Gastrocnemius medialis (tissue), 4 donors: ENCODE results near the gene RPL10A. TPM values are rescaled to one million over a fixed set of nuclear protein-coding genes. Genes with fewer than 3 reads are reported as not detected.

ENCODE experiments used
- ATAC-seq, 2 donors: fragments of 150-250 bp; one replicate each; pipeline ENCODE4 v1.9.1; 2016
- DNase-seq, 2 donors: peaks; one replicate each; pipeline ENCODE4 v3.0.0-alpha.2; 2019
- H3K27ac ChIP-seq, 4 donors: fragments of 200-600 bp; sonication (generic); 1 replicate in 1 of 4; 2 replicates in 3 of 4; pipeline ENCODE4 v1.5.1; 2016 to 2018; ENCODE audit warnings: mild to moderate bottlenecking in 2 of 4, moderate library complexity in 1 of 4
- H3K27me3 ChIP-seq, 3 donors: fragments of 200-600 bp; sonication (generic) in 2 of 3; 1 replicate in 1 of 3; 2 replicates in 2 of 3; pipeline versions ENCODE4 v1.5.1 to v1.6.0; 2016 to 2019; ENCODE audit warnings: mild to moderate bottlenecking in 1 of 3, moderate library complexity in 1 of 3
- H3K36me3 ChIP-seq, 2 donors: fragments of 200-600 bp; sonication (generic) in 1 of 2; one replicate each; pipeline ENCODE4 v1.5.1; 2017 to 2018
- H3K4me1 ChIP-seq, 2 donors: fragments of 200-600 bp; sonication (generic) in 1 of 2; one replicate each; pipeline ENCODE4 v1.5.1; 2016 to 2017; ENCODE audit warnings: mild to moderate bottlenecking in 2 of 2
- H3K4me3 ChIP-seq, 4 donors: fragments of 200-600 bp; sonication (generic) in 3 of 4; 1 replicate in 1 of 4; 2 replicates in 3 of 4; pipeline ENCODE4 v1.5.1; 2016 to 2019; ENCODE audit warnings: mild to moderate bottlenecking in 2 of 4
- H3K9me3 ChIP-seq, 3 donors: fragments of 200-600 bp; sonication (generic) in 2 of 3; 1 replicate in 1 of 3; 2 replicates in 2 of 3; pipeline ENCODE4 v1.5.1; 2016 to 2019
- CTCF ChIP-seq, 5 experiments: fragments of 450-650 bp in 3 of 5; fragments of 200-600 bp in 2 of 5; sonication (generic) in 2 of 5; IDR thresholded peaks in 4 of 5; conservative IDR thresholded peaks in 1 of 5; 1 replicate in 4 of 5; 2 replicates in 1 of 5; pipeline ENCODE4 v1.5.1; 2016 to 2019; ENCODE audit warnings: antibody characterized with exemption in 5 of 5, mild to moderate bottlenecking in 3 of 5, moderate library complexity in 3 of 5
- POLR2A ChIP-seq, 2 donors: fragments of 450-650 bp; IDR thresholded peaks; one replicate each; pipeline ENCODE4 v1.6.1; 2017; ENCODE audit warnings: antibody characterized with exemption in 2 of 2, mild to moderate bottlenecking in 2 of 2, moderate library complexity in 2 of 2
- in situ Hi-C, 4 donors: fragments of 200-750 bp; cut with MboI; loops; one replicate each; pipeline versions ENCODE4 v1.15.0 to v1.8.0; 2017; ENCODE audit warnings: low sequenced_read_pairs in 4 of 4
- intact Hi-C: fragments of 100-400 bp; cut with DNase I; formaldehyde crosslinking; loops from one replicate; pipeline ENCODE4 v1.15.1; 2023; ENCODE audit warnings: low total_unique reads
- total RNA-seq, 4 donors: library from RNA; depleted of rRNA; stranded (reverse); fragments of >200 nt; gene quantifications; one replicate each; pipeline versions ENCODE4 v1.1.0 to v1.2.3, GENCODE V29; 2016

The RPL10A gene
- total RNA-seq, 4 donors from 2014 or later = 772 to 1,014 (median 808) TPM

GRCh38 chr6:35483893-35484645, 15.9 kb downstream of the RPL10A start:
- Histone ChIP-seq H3K27ac (no peak overlapping the region), H3K36me3 (no peaks in the 10 kb centered on the region)

GRCh38 chr6:35484921-35485392, 16.8 kb downstream of the RPL10A start:
- no peak for DNase-seq
- H3K4me1 ChIP-seq = peaks cover 3 to 18% of the 10 kb centered on the region in 2 donors
- H3K27ac ChIP-seq = peak overlapping the region in 2 of 4 donors; percentile 30 to 42
- H3K4me3 ChIP-seq = no peak overlapping the region
- H3K36me3 ChIP-seq = no peaks in the 10 kb centered on the region
- no peak for ATAC-seq
- intact Hi-C loops (no loop called here), in situ Hi-C loops (no loop called here)
- no peaks in the 10 kb centered on the region for H3K9me3 ChIP-seq
- no peaks in the 10 kb centered on the region for H3K27me3 ChIP-seq
- TF ChIP-seq POLR2A (IDR thresholded peaks at IDR 0.05) (no peak), CTCF (IDR thresholded peaks at IDR 0.05 in 4 of 5, conservative IDR thresholded peaks at IDR 0.05 in 1 of 5) (no peak)

More at GRCh38 chr6:35483893-35484645, 15.9 kb downstream of the RPL10A start:
- intact Hi-C loops = no loop called here
- Histone ChIP-seq H3K9me3 (no peaks in the 10 kb centered on the region), H3K4me1 (peaks cover 0 to 15% of the 10 kb centered on the region in 2 donors), H3K27me3 (no peaks in the 10 kb centered on the region), H3K4me3 (no peak overlapping the region)
- DNase-seq = no peak
- ATAC-seq = no peak
- in situ Hi-C loops = no loop called here
- TF ChIP-seq CTCF (IDR thresholded peaks at IDR 0.05 in 4 of 5, conservative IDR thresholded peaks at IDR 0.05 in 1 of 5) = no peak
- no peak for TF ChIP-seq POLR2A (IDR thresholded peaks at IDR 0.05)

- H3K9me3 ChIP-seq = no peaks in the 10 kb centered on the region
- no peak overlapping the region for H3K4me3 ChIP-seq
- intact Hi-C loops = no loop called here
- no peaks in the 10 kb centered on the region for H3K27me3 ChIP-seq
- DNase-seq (no peak), ATAC-seq (peak in 1 of 2 donors; percentile 26)
- no peak for TF ChIP-seq CTCF (IDR thresholded peaks at IDR 0.05 in 4 of 5, conservative IDR thresholded peaks at IDR 0.05 in 1 of 5)
- TF ChIP-seq POLR2A (IDR thresholded peaks at IDR 0.05) = no peak
- peak overlapping the region; percentile 27 to 66 (median 36) for H3K27ac ChIP-seq
- H3K36me3 ChIP-seq = no peaks in the 10 kb centered on the region
- in situ Hi-C loops = no loop called here
- H3K4me1 ChIP-seq = peaks cover 8 to 22% of the 10 kb centered on the region in 2 donors
Measured at GRCh38 chr6:35485402-35485877, 17.2 kb downstream of the RPL10A start.

GRCh38 chr6:35486005-35486925, 18.1 kb downstream of the RPL10A start:
- intact Hi-C loops = no loop called here
- H3K4me3 ChIP-seq = no peak overlapping the region
- no peak for DNase-seq

More at GRCh38 chr6:35486005-35486925, 18.1 kb downstream of the RPL10A start:
- peak overlapping the region; percentile 15 to 66 (median 34) for H3K27ac ChIP-seq
- no peaks in the 10 kb centered on the region for H3K27me3 ChIP-seq
- peaks cover 15 to 29% of the 10 kb centered on the region in 2 donors for H3K4me1 ChIP-seq
- in situ Hi-C loops = no loop called here
- no peak for ATAC-seq
- no peaks in the 10 kb centered on the region for H3K9me3 ChIP-seq
- no peaks in the 10 kb centered on the region for H3K36me3 ChIP-seq
- TF ChIP-seq CTCF (IDR thresholded peaks at IDR 0.05 in 4 of 5, conservative IDR thresholded peaks at IDR 0.05 in 1 of 5) (no peak), POLR2A (IDR thresholded peaks at IDR 0.05) (no peak)
